WTC11 (cell line): ENCODE measurements around the gene ZBTB16. TPM values are rescaled to one million over a fixed set of nuclear protein-coding genes. Genes with fewer than 3 reads are reported as not detected.

Source experiments
- ATAC-seq: fragments of 200-7000 bp; cut with Tn5 transposase; 2 replicates; pipeline ENCODE4 v1.10.0; 2021; ENCODE audit warnings: mild to moderate bottlenecking, moderate library complexity
- CTCF ChIA-PET: fragments of 300-600 bp; sonication (Branson Sonifier 250); formaldehyde crosslinking; loops from one replicate; lab custom pipeline; 2021; ENCODE audit warnings: antibody characterized with exemption; lab: Charles Lee
- POLR2A ChIA-PET: fragments of 350-600 bp; sonication (Branson Sonifier 250); formaldehyde crosslinking; loops from one replicate; lab custom pipeline; 2021; ENCODE audit warnings: antibody characterized with exemption; lab: Charles Lee
- DNase-seq: peaks from one replicate; pipeline ENCODE4 v3.0.0; 2021; ENCODE audit warnings: low spot score
- H3K27ac Mint-ChIP-seq: 2 replicates; pipeline ENCODE4 v1.8.0; 2021; ENCODE audit warnings: mixed read lengths
- H3K27me3 Mint-ChIP-seq: 2 replicates; pipeline ENCODE4 v1.8.0; 2021; ENCODE audit warnings: low read depth, mild to moderate bottlenecking, moderate library complexity, mixed read lengths
- H3K36me3 Mint-ChIP-seq: 2 replicates; pipeline ENCODE4 v1.8.0; 2021; ENCODE audit warnings: mixed read lengths
- H3K4me1 Mint-ChIP-seq: 2 replicates; pipeline ENCODE4 v1.8.0; 2022; ENCODE audit warnings: mixed read lengths
- H3K4me3 Mint-ChIP-seq: 2 replicates; pipeline ENCODE4 v1.8.0; 2021; ENCODE audit warnings: mild to moderate bottlenecking, moderate library complexity, mixed read lengths
- H3K9me3 Mint-ChIP-seq: 2 replicates; pipeline ENCODE4 v1.8.0; 2021; ENCODE audit warnings: mixed read lengths
- CBFB ChIP-seq: sonication (generic); formaldehyde crosslinking; IDR thresholded peaks from 2 replicates; pipeline ENCODE4 v1.8.1; 2022; ENCODE audit warnings: mild to moderate bottlenecking, low read depth, missing genetic modification reagents
- CDX4 ChIP-seq: fragments of 250-450 bp; sonication (Bioruptor Pico); IDR thresholded peaks from 2 replicates; pipeline ENCODE4 v1.9.0; 2021; ENCODE audit warnings: moderate library complexity, mild to moderate bottlenecking, inconsistent platforms, borderline replicate concordance
- CREB1 ChIP-seq: sonication (generic); formaldehyde crosslinking; IDR thresholded peaks from 2 replicates; pipeline ENCODE4 v1.8.0; 2023; ENCODE audit warnings: mild to moderate bottlenecking, missing genetic modification reagents
- FOXK1 ChIP-seq: sonication (generic); formaldehyde crosslinking; IDR thresholded peaks from 2 replicates; pipeline ENCODE4 v1.8.0; 2022; ENCODE audit warnings: mild to moderate bottlenecking, moderate library complexity, missing genetic modification reagents
- GRHL2 ChIP-seq: fragments of 250-450 bp; sonication (Bioruptor Pico); IDR thresholded peaks from 2 replicates; pipeline ENCODE4 v1.8.0; 2022; ENCODE audit warnings: mild to moderate bottlenecking, moderate library complexity; ENCODE audit not compliant: insufficient replicate concordance, severe bottlenecking
- GTF2I ChIP-seq: fragments of 250-450 bp; sonication (Bioruptor Pico); conservative IDR thresholded peaks from 2 replicates; pipeline ENCODE4 v1.4.0; 2021; ENCODE audit warnings: mild to moderate bottlenecking
- IRF2 ChIP-seq: sonication (generic); formaldehyde crosslinking; IDR thresholded peaks from 2 replicates; pipeline ENCODE4 v1.8.0; 2022; ENCODE audit warnings: low read depth, missing genetic modification reagents, borderline replicate concordance
- JAZF1 ChIP-seq: fragments of 250-450 bp; sonication (Bioruptor Pico); IDR thresholded peaks from 2 replicates; pipeline ENCODE4 v1.9.0; 2021; ENCODE audit warnings: moderate library complexity, mild to moderate bottlenecking, inconsistent platforms
- KAT7 ChIP-seq: sonication (generic); formaldehyde crosslinking; IDR thresholded peaks from 2 replicates; pipeline ENCODE4 v1.8.1; 2023; ENCODE audit warnings: missing genetic modification reagents, mild to moderate bottlenecking, borderline replicate concordance
- MLX ChIP-seq: sonication (generic); formaldehyde crosslinking; IDR thresholded peaks from 2 replicates; pipeline ENCODE4 v1.8.1; 2023; ENCODE audit warnings: mild to moderate bottlenecking, missing genetic modification reagents, moderate library complexity
- NR2C2 ChIP-seq: sonication (generic); formaldehyde crosslinking; IDR thresholded peaks from 2 replicates; pipeline ENCODE4 v1.8.0; 2022; ENCODE audit warnings: mild to moderate bottlenecking, missing genetic modification reagents
- SMAD3 ChIP-seq: sonication (generic); formaldehyde crosslinking; IDR thresholded peaks from 2 replicates; pipeline ENCODE4 v1.8.0; 2022; ENCODE audit warnings: missing genetic modification reagents, mild to moderate bottlenecking, borderline replicate concordance
- SOX15 ChIP-seq: fragments of 250-450 bp; sonication (Bioruptor Pico); IDR thresholded peaks from 2 replicates; pipeline ENCODE4 v1.9.0; 2021; ENCODE audit warnings: mild to moderate bottlenecking
- STAT6 ChIP-seq: sonication (generic); formaldehyde crosslinking; conservative IDR thresholded peaks from 2 replicates; pipeline ENCODE4 v1.8.1; 2023; ENCODE audit warnings: mild to moderate bottlenecking, low read depth, missing genetic modification reagents, moderate library complexity
- TP53 ChIP-seq: sonication (generic); formaldehyde crosslinking; IDR thresholded peaks from 2 replicates; pipeline ENCODE4 v1.8.1; 2023; ENCODE audit warnings: mild to moderate bottlenecking, missing genetic modification reagents
- ZMAT4 ChIP-seq: fragments of 250-450 bp; sonication (Bioruptor Pico); IDR thresholded peaks from 2 replicates; pipeline ENCODE4 v1.9.0; 2021; ENCODE audit warnings: mild to moderate bottlenecking
- ZNF219 ChIP-seq: sonication (generic); formaldehyde crosslinking; IDR thresholded peaks from 2 replicates; pipeline ENCODE4 v1.8.0; 2023; ENCODE audit warnings: missing genetic modification reagents, mild to moderate bottlenecking, borderline replicate concordance
- ZNF232 ChIP-seq: sonication (generic); formaldehyde crosslinking; IDR thresholded peaks from 2 replicates; pipeline ENCODE4 v1.8.0; 2022; ENCODE audit warnings: mild to moderate bottlenecking, missing genetic modification reagents
- ZNF671 ChIP-seq: fragments of 250-450 bp; sonication (Bioruptor Pico); IDR thresholded peaks from 2 replicates; pipeline ENCODE4 v1.8.0; 2021; ENCODE audit warnings: mild to moderate bottlenecking
- total RNA-seq: library from RNA; stranded (reverse); gene quantifications from 3 replicates; pipeline ENCODE4 v1.2.3, GENCODE V29; 2021
- TF ChIP-seq, protein P1 (sequence below): sonication (generic); formaldehyde crosslinking; IDR thresholded peaks from 2 replicates; pipeline ENCODE4 v1.8.0; 2023; ENCODE audit warnings: missing genetic modification reagents
- TF ChIP-seq, protein P2 (sequence below): sonication (generic); formaldehyde crosslinking; IDR thresholded peaks from 2 replicates; pipeline ENCODE4 v1.8.1; 2023; ENCODE audit warnings: mild to moderate bottlenecking, missing genetic modification reagents
- TF ChIP-seq, protein P3 (sequence below): sonication (generic); formaldehyde crosslinking; IDR thresholded peaks from 2 replicates; pipeline ENCODE4 v1.8.1; 2022; ENCODE audit warnings: mild to moderate bottlenecking, moderate library complexity, missing genetic modification reagents
- TF ChIP-seq, protein P4 (sequence below): sonication (generic); formaldehyde crosslinking; IDR thresholded peaks from 2 replicates; pipeline ENCODE4 v1.8.0; 2022; ENCODE audit warnings: mild to moderate bottlenecking, missing genetic modification reagents

ZBTB16 gene
- total RNA-seq, 1 experiment from 2014 or later, result 0.57 TPM

DNA sequence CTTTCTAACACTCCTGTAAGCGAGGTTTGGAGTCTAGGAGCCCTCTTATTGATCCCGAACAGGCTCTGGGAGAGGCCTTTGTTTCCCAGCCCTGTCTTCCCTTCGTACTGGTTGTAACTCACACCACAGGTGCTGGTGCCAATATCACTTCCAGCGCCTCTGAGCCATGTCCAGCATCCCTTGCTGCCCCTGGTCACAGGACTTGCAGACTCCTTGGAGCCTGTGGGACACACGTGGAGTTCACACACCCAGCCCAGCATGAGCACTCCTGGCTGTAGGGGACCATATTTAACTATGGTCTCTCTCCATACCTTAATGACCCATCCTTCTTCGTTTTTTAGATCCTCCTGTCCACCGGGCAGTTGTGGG lies 2.2 kb downstream of the ZBTB16 start (continued):
- TF ChIP-seq, protein P1, sequence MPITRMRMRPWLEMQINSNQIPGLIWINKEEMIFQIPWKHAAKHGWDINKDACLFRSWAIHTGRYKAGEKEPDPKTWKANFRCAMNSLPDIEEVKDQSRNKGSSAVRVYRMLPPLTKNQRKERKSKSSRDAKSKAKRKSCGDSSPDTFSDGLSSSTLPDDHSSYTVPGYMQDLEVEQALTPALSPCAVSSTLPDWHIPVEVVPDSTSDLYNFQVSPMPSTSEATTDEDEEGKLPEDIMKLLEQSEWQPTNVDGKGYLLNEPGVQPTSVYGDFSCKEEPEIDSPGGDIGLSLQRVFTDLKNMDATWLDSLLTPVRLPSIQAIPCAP (CRISPR knock-in tag), result no peak
- TF ChIP-seq FOXK1 (CRISPR knock-in tag) (no peak), ZMAT4 (CRISPR knock-in tag) (no peak)
- TF ChIP-seq, protein P2, sequence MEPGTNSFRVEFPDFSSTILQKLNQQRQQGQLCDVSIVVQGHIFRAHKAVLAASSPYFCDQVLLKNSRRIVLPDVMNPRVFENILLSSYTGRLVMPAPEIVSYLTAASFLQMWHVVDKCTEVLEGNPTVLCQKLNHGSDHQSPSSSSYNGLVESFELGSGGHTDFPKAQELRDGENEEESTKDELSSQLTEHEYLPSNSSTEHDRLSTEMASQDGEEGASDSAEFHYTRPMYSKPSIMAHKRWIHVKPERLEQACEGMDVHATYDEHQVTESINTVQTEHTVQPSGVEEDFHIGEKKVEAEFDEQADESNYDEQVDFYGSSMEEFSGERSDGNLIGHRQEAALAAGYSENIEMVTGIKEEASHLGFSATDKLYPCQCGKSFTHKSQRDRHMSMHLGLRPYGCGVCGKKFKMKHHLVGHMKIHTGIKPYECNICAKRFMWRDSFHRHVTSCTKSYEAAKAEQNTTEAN, result no peak

GRCh38 chr11:114062272-114062671 lies 2.8 kb downstream of the ZBTB16 start:
- no peak for DNase-seq
- CTCF ChIA-PET, result interaction anchor here (0.7 kb wide), 1 partner anchor 187 kb away, joined by 3 read pairs; no protein-coding TSS in a partner anchor
- peaks cover 93% of the 10 kb centered on the region for H3K27me3 Mint-ChIP-seq
- H3K9me3 Mint-ChIP-seq, result no peaks in the 10 kb centered on the region
- H3K36me3 Mint-ChIP-seq, result no peaks in the 10 kb centered on the region
- H3K4me3 Mint-ChIP-seq, result peak overlapping the region; percentile 75; the same call in 1 of the 2 replicates
- H3K4me1 Mint-ChIP-seq, result peaks cover 23% of the 10 kb centered on the region
- H3K27ac Mint-ChIP-seq, result no peak overlapping the region
- no peak for ATAC-seq
- TF ChIP-seq CBFB (no peak), MLX (CRISPR knock-in tag) (no peak), FOXK1 (CRISPR knock-in tag) (no peak), KAT7 (CRISPR knock-in tag) (no peak), SMAD3 (CRISPR knock-in tag) (no peak), GRHL2 (no peak)
- TF ChIP-seq, protein P3, sequence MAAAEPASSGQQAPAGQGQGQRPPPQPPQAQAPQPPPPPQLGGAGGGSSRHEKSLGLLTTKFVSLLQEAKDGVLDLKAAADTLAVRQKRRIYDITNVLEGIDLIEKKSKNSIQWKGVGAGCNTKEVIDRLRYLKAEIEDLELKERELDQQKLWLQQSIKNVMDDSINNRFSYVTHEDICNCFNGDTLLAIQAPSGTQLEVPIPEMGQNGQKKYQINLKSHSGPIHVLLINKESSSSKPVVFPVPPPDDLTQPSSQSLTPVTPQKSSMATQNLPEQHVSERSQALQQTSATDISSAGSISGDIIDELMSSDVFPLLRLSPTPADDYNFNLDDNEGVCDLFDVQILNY (CRISPR knock-in tag), result no peak
- TF ChIP-seq, all 79 proteins: peak for 0
- POLR2A ChIA-PET, result interaction anchor here (0.7 kb wide), 1 partner anchor 22 kb away, joined by 5 read pairs; no protein-coding TSS in a partner anchor

- ATAC-seq (no peak), DNase-seq (no peak)
- H3K4me1 Mint-ChIP-seq, result peaks cover 18% of the 10 kb centered on the region
- no peak overlapping the region for H3K4me3 Mint-ChIP-seq
- no peak overlapping the region for H3K27ac Mint-ChIP-seq
- H3K27me3 Mint-ChIP-seq, result peaks cover 86% of the 10 kb centered on the region
- H3K9me3 Mint-ChIP-seq, result no peaks in the 10 kb centered on the region
- ChIA-PET CTCF (no interaction called here), POLR2A (no interaction called here)
- no peaks in the 10 kb centered on the region for H3K36me3 Mint-ChIP-seq
- TF ChIP-seq ZNF671 (CRISPR knock-in tag), result no peak
- TF ChIP-seq TP53 (CRISPR knock-in tag), result no peak
- no peak for TF ChIP-seq IRF2 (CRISPR knock-in tag)
- TF ChIP-seq NR2C2 (CRISPR knock-in tag), result no peak
- TF ChIP-seq, protein P1 (CRISPR knock-in tag), result no peak
- TF ChIP-seq JAZF1 (CRISPR knock-in tag), result no peak
- no peak for TF ChIP-seq SOX15
- TF ChIP-seq STAT6 (CRISPR knock-in tag), result no peak
- TF ChIP-seq MLX (CRISPR knock-in tag), result no peak
- no peak for TF ChIP-seq ZNF232 (CRISPR knock-in tag)
- TF ChIP-seq, protein P4, sequence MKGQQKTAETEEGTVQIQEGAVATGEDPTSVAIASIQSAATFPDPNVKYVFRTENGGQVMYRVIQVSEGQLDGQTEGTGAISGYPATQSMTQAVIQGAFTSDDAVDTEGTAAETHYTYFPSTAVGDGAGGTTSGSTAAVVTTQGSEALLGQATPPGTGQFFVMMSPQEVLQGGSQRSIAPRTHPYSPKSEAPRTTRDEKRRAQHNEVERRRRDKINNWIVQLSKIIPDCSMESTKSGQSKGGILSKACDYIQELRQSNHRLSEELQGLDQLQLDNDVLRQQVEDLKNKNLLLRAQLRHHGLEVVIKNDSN (CRISPR knock-in tag), result no peak
- no peak for TF ChIP-seq CDX4 (CRISPR knock-in tag)
- no peak for TF ChIP-seq ZNF219 (CRISPR knock-in tag)
- TF ChIP-seq GTF2I, result no peak
- TF ChIP-seq CREB1 (CRISPR knock-in tag), result no peak
Measured at GRCh38 chr11:114063149-114063828, 3.8 kb downstream of the ZBTB16 start.
